Measurements from ENCODE around the gene HTR4. TPM values are rescaled to one million over a fixed set of nuclear protein-coding genes. Genes with fewer than 3 reads are reported as not detected.
A peak's percentile ranks its signal among the peaks of the same experiment; 100 is the strongest.

Gene HTR4
- total RNA-seq, 4 donors from 2014 or later, result 0.21 TPM; not detected in 3

GRCh38 chr5:148443998-148444397 lies 210.3 kb downstream of the HTR4 start:
- peak in 1 of 2 donors; percentile 76 for DNase-seq (ENCODE audit: low spot score in 2 of 2)
- Histone ChIP-seq H3K36me3 (peaks cover 0 to 46% (median 7%) of the 10 kb centered on the region in 3 donors), H3K4me1 (no peaks in the 10 kb centered on the region), H3K27ac (no peak overlapping the region), H3K4me3 (no peak overlapping the region), H3K9me3 (no peaks in the 10 kb centered on the region), H3K27me3 (no peaks in the 10 kb centered on the region)
- TF ChIP-seq POLR2A (IDR thresholded peaks at IDR 0.05) (no peak), CTCF (IDR thresholded peaks at IDR 0.05) (peak; percentile 56 to 81 (median 63)), EP300 (IDR thresholded peaks at IDR 0.05) (no peak)
- 20 to 23% methylated on average over 5 of the region's 5 CpGs for WGBS, 2 donors

GRCh38 chr5:148443241-148443640 lies 211.1 kb downstream of the HTR4 start:
- peaks cover 0 to 53% (median 7%) of the 10 kb centered on the region in 3 donors for H3K36me3 ChIP-seq
- no peaks in the 10 kb centered on the region for H3K4me1 ChIP-seq
- no peak for DNase-seq (ENCODE audit: low spot score in 2 of 2)
- H3K27ac ChIP-seq, result no peak overlapping the region
- no peaks in the 10 kb centered on the region for H3K27me3 ChIP-seq
- 42 to 46% methylated on average over 1 of the region's 1 CpG for WGBS, 2 donors
- no peaks in the 10 kb centered on the region for H3K9me3 ChIP-seq
- H3K4me3 ChIP-seq, result no peak overlapping the region
- TF ChIP-seq CTCF (IDR thresholded peaks at IDR 0.05) (no peak), EP300 (IDR thresholded peaks at IDR 0.05) (no peak), POLR2A (IDR thresholded peaks at IDR 0.05) (no peak)

DNA sequence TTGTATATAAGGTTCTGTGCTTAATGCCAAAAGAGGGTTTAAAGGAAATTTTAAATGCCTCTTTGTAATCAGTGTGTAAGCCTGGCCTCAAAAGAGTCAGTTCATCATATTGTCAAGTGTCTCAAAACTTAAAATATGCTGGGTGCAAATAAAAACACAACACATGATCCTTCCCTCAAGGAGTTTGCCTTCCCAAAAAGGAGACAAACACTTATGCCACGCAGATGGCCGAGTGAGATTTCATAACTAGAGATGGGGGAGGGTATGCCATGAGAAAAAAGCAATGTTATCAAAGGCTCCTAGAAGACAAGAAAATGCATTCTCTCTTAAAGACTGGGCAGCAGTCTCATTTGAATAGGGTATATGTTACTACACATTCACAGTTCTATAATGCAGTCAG lies 215.4 kb downstream of the HTR4 start:
- DNase-seq (ENCODE audit: low spot score in 2 of 2), result no peak
- 39 to 70% methylated on average over 2 of the region's 2 CpGs for WGBS, 2 donors
- H3K27ac ChIP-seq, result no peak overlapping the region
- no peaks in the 10 kb centered on the region for H3K4me1 ChIP-seq
- no peak overlapping the region for H3K4me3 ChIP-seq
- no peak for TF ChIP-seq CTCF (IDR thresholded peaks at IDR 0.05)
- TF ChIP-seq EP300 (IDR thresholded peaks at IDR 0.05), result no peak
- no peak for TF ChIP-seq POLR2A (IDR thresholded peaks at IDR 0.05)
- no peaks in the 10 kb centered on the region for H3K27me3 ChIP-seq
- H3K36me3 ChIP-seq, result peaks cover 0 to 95% (median 7%) of the 10 kb centered on the region in 3 donors
- H3K9me3 ChIP-seq, result no peaks in the 10 kb centered on the region

GRCh38 chr5:148437249-148437648 lies 217.1 kb downstream of the HTR4 start:
- Histone ChIP-seq H3K4me3 (no peak overlapping the region), H3K4me1 (no peaks in the 10 kb centered on the region), H3K36me3 (peaks cover 0 to 96% (median 7%) of the 10 kb centered on the region in 3 donors), H3K9me3 (no peaks in the 10 kb centered on the region), H3K27me3 (no peaks in the 10 kb centered on the region), H3K27ac (no peak overlapping the region)
- 76 to 77% methylated on average over 6 of the region's 6 CpGs for WGBS, 2 donors
- DNase-seq (ENCODE audit: low spot score in 2 of 2), result no peak
- TF ChIP-seq POLR2A (IDR thresholded peaks at IDR 0.05), result no peak
- TF ChIP-seq EP300 (IDR thresholded peaks at IDR 0.05), result no peak
- TF ChIP-seq CTCF (IDR thresholded peaks at IDR 0.05), result no peak

DNA sequence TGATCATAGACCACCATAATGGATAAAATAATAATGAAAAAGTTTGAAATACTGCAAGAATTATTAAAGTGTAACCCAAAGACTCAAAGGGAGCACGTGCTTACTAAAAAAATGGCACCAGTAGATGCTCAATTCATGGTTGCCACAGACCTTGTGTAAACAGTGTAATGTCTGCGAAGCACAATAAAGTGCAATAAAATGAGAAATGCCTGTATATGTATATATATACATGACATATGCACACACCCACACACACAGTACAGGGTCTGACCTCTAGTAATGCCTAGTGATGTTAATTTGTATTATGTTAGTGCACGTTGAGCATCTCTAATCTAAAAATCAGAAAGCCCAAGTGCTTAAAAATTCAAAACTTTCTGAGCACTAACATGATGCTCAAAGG lies 218.3 kb downstream of the HTR4 start:
- Histone ChIP-seq H3K9me3 (no peaks in the 10 kb centered on the region), H3K4me3 (no peak overlapping the region), H3K27me3 (no peaks in the 10 kb centered on the region), H3K4me1 (no peaks in the 10 kb centered on the region), H3K27ac (no peak overlapping the region), H3K36me3 (peaks cover 0 to 84% (median 2%) of the 10 kb centered on the region in 3 donors)
- no peak for DNase-seq (ENCODE audit: low spot score in 2 of 2)
- no peak for TF ChIP-seq CTCF (IDR thresholded peaks at IDR 0.05)
- TF ChIP-seq EP300 (IDR thresholded peaks at IDR 0.05), result no peak
- TF ChIP-seq POLR2A (IDR thresholded peaks at IDR 0.05), result no peak
- 88 to 91% methylated on average over 3 of the region's 3 CpGs for WGBS, 2 donors

Data from tibial nerve (tissue), 4 donors.